ENCODE data around the gene OR51I1.

DNA sequence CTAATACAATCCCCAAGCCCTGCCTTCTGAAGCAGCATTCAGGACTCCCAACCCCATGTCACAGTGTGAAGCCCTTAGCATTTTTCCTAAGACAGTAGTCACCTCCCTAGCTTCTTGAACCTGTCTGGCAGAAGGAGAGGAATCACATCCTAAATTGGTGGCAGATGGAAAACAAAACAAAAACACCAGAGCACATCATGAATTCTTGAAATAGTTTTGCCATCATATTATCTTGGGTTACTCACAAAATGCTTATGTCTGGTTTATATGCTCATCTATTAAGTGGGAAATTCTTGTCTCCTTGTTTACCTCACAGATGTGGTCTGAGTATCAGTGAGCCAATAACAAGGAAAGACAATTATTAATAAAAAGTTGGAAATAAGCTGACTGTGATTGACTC lies 42.4 kb downstream of the OR51I1 start:
- TF ChIP-seq, protein P1, sequence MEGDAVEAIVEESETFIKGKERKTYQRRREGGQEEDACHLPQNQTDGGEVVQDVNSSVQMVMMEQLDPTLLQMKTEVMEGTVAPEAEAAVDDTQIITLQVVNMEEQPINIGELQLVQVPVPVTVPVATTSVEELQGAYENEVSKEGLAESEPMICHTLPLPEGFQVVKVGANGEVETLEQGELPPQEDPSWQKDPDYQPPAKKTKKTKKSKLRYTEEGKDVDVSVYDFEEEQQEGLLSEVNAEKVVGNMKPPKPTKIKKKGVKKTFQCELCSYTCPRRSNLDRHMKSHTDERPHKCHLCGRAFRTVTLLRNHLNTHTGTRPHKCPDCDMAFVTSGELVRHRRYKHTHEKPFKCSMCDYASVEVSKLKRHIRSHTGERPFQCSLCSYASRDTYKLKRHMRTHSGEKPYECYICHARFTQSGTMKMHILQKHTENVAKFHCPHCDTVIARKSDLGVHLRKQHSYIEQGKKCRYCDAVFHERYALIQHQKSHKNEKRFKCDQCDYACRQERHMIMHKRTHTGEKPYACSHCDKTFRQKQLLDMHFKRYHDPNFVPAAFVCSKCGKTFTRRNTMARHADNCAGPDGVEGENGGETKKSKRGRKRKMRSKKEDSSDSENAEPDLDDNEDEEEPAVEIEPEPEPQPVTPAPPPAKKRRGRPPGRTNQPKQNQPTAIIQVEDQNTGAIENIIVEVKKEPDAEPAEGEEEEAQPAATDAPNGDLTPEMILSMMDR (IDR thresholded peaks at IDR 0.05; ENCODE audit: poor library complexity, severe bottlenecking) = no peak
- no peak for TF ChIP-seq RAD21 (conservative IDR thresholded peaks at IDR 0.05)

Data from neural cell (in vitro differentiated cells).